Measurements from ENCODE around the gene VASH2.
A peak's percentile ranks its signal among the peaks of the same experiment; 100 is the strongest.
"Not testable (repeated sequence)": the region's sequence is repeated elsewhere in the genome, so short reads cannot be mapped to it uniquely, and the experiment has no call there.

VASH2 gene

DNA sequence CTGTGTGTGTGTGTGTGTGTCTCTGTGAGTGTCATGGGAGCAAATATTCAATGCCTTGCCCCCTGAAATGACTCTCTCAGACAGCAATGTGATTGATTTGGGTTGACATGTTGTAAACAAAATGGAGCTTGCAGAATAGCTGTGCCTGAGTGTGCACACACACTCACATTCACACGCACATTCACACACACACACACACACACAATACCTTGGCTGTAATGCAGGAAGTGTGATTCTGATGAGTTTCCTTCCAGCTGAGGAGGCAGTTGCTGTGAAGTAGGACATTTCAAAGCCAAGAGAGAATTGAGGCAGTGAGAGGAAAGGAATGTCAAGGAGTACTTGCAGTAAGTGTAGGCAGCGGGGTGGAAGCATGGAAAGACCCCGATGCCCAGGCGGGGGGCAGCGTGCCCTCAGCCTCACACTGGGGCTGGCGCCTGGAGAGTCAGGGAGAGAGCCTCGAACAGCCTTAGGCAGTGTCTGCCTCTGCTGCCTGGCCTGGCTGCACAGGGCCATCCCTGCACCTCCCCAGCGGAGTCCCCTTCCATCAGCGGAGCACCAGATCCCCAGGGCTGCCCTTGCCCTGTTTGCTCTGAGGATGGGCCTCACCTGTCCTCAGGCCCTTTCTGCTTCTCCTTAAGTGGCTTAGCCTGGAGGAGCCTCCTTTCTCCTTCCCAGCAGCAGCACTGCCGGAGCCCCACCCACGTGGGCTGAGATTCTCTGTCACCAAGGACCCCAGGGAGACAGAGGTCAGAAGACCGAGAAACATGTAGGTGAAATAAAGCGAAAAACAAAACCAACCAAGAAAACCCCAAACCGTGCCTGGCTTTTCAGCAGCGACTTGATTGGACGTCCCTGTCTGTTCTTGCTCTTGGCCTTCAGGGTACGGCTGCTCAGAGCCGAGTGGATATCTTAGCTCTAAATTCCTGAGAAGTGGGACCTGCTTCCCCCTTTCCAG, 9.2 kb downstream of the VASH2 start:
- TF ChIP-seq, protein P1, sequence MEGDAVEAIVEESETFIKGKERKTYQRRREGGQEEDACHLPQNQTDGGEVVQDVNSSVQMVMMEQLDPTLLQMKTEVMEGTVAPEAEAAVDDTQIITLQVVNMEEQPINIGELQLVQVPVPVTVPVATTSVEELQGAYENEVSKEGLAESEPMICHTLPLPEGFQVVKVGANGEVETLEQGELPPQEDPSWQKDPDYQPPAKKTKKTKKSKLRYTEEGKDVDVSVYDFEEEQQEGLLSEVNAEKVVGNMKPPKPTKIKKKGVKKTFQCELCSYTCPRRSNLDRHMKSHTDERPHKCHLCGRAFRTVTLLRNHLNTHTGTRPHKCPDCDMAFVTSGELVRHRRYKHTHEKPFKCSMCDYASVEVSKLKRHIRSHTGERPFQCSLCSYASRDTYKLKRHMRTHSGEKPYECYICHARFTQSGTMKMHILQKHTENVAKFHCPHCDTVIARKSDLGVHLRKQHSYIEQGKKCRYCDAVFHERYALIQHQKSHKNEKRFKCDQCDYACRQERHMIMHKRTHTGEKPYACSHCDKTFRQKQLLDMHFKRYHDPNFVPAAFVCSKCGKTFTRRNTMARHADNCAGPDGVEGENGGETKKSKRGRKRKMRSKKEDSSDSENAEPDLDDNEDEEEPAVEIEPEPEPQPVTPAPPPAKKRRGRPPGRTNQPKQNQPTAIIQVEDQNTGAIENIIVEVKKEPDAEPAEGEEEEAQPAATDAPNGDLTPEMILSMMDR (conservative IDR thresholded peaks at IDR 0.05; ENCODE audit: low read length), result no peak
- H3K4me3 ChIP-seq (ENCODE audit: low read length), result no peak overlapping the region
- DNase-seq (ENCODE audit: low read depth), result no peak

- TF ChIP-seq, protein P1 (conservative IDR thresholded peaks at IDR 0.05; ENCODE audit: low read length), result no peak
- no peak overlapping the region for H3K4me3 ChIP-seq (ENCODE audit: low read length)
- no peak for DNase-seq (ENCODE audit: low read depth)
Observed at GRCh38 chr1:212960932-212961331, 10.6 kb downstream of the VASH2 start.

GRCh38 chr1:212962509-212962908, 12.2 kb downstream of the VASH2 start:
- TF ChIP-seq, protein P1 (conservative IDR thresholded peaks at IDR 0.05; ENCODE audit: low read length), result no peak
- H3K4me3 ChIP-seq (ENCODE audit: low read length), result no peak overlapping the region
- DNase-seq (ENCODE audit: low read depth), result no peak

- TF ChIP-seq, protein P1 (conservative IDR thresholded peaks at IDR 0.05; ENCODE audit: low read length), result no peak
- H3K4me3 ChIP-seq (ENCODE audit: low read length), result no peak overlapping the region
- no peak for DNase-seq (ENCODE audit: low read depth)
Observed at GRCh38 chr1:212964102-212964501, 13.8 kb downstream of the VASH2 start.

- not testable (repeated sequence) for H3K4me3 ChIP-seq (ENCODE audit: low read length); DNase-seq (ENCODE audit: low read depth)
Observed at GRCh38 chr1:212964993-212965392, 14.7 kb downstream of the VASH2 start.

DNA sequence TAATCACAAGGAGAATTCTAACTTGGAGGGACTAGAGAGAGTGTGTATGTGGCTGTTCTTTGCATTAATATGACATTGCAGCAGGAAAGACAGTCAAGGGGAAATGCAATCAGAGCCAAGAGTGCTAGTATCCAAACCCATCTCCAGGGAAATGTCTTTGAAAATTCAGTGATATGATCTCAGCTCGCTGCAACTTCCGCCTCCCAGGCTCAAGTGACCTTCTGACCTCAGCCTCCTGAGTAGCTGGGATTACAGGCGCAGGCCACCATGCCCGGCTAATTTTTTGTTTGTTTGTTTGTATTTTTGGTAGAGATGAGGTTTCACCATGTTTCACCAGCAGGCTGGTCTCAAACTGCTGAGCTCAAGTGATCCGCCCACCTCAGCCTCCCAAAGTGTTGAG, 16.3 kb downstream of the VASH2 start:
- DNase-seq (ENCODE audit: low read depth), result no peak

GRCh38 chr1:212967801-212968200, 17.5 kb downstream of the VASH2 start:
- DNase-seq (ENCODE audit: low read depth), result peak; percentile 39
- no peak overlapping the region for H3K4me3 ChIP-seq (ENCODE audit: low read length)
- TF ChIP-seq, protein P1 (conservative IDR thresholded peaks at IDR 0.05; ENCODE audit: low read length), result peak; percentile 61

More for the DNA sequence above, 16.3 kb downstream of the VASH2 start:
- no peak overlapping the region for H3K4me3 ChIP-seq (ENCODE audit: low read length)
- TF ChIP-seq, protein P1 (conservative IDR thresholded peaks at IDR 0.05; ENCODE audit: low read length), result no peak
